Activated gamma-delta T cell treated with anti-CD3 and anti-CD28 coated beads, Interleukin-2, amount 50 U/mL, for 16 hours (primary cell): Measurements from ENCODE around the gene SLC43A1.
A peak's percentile ranks its signal among the peaks of the same experiment; 100 is the strongest.
"Not testable (repeated sequence)": the region's sequence is repeated elsewhere in the genome, so short reads cannot be mapped to it uniquely, and the experiment has no call there.

Experiments
- DNase-seq: peaks from one replicate; pipeline ENCODE4 v3.0.0-alpha.2; 2020; ENCODE audit warnings: low read depth

SLC43A1 gene

GRCh38 chr11:57515332-57516060 lies at the start of gene SLC43A1:
SLC43A1 (minus strand) TSS chr11:57515702; CDS start chr11:57514111, 1,591 bp downstream.
- DNase-seq = no peak

GRCh38 chr11:57562596-57562995 lies 47.1 kb upstream of the SLC43A1 start:
- DNase-seq = no peak

- no peak for DNase-seq
These were observed 44.6 kb upstream of the SLC43A1 start for GRCh38 chr11:57560146-57560545.

- no peak for DNase-seq
These were observed 40.5 kb upstream of the SLC43A1 start for GRCh38 chr11:57556041-57556440.

GRCh38 chr11:57555393-57555792 lies 39.9 kb upstream of the SLC43A1 start:
- no peak for DNase-seq

GRCh38 chr11:57552479-57552878 lies 37.0 kb upstream of the SLC43A1 start:
- DNase-seq = no peak

GRCh38 chr11:57551941-57552340 lies 36.4 kb upstream of the SLC43A1 start:
- DNase-seq = no peak

GRCh38 chr11:57549983-57550382 lies 34.5 kb upstream of the SLC43A1 start:
- no peak for DNase-seq

- no peak for DNase-seq
These were observed 32.4 kb upstream of the SLC43A1 start for GRCh38 chr11:57547854-57548377.

GRCh38 chr11:57546869-57547475 lies 31.5 kb upstream of the SLC43A1 start:
- no peak for DNase-seq

- DNase-seq = no peak
These were observed 30.9 kb upstream of the SLC43A1 start for GRCh38 chr11:57546451-57546850.

- no peak for DNase-seq
These were observed 30.4 kb upstream of the SLC43A1 start for GRCh38 chr11:57545883-57546282.

GRCh38 chr11:57544566-57544965 lies 29.1 kb upstream of the SLC43A1 start:
- DNase-seq = no peak

- no peak for DNase-seq
These were observed 28.1 kb upstream of the SLC43A1 start for GRCh38 chr11:57543593-57543992.

- DNase-seq = no peak
These were observed 27.1 kb upstream of the SLC43A1 start for GRCh38 chr11:57542582-57542981.

- no peak for DNase-seq
These were observed 25.7 kb upstream of the SLC43A1 start for GRCh38 chr11:57541169-57541568.

- DNase-seq = no peak
These were observed 23.8 kb upstream of the SLC43A1 start for GRCh38 chr11:57539342-57539741.

GRCh38 chr11:57536947-57537619 lies 21.6 kb upstream of the SLC43A1 start, which contains the start of gene SMTNL1:
SMTNL1 (plus strand) TSS chr11:57537595; CDS start chr11:57542643, 5,048 bp downstream.
- no peak for DNase-seq

- not testable (repeated sequence) for DNase-seq
These were observed 18.9 kb upstream of the SLC43A1 start for GRCh38 chr11:57534449-57534848.

- peak; percentile 86 for DNase-seq
These were observed 15.3 kb upstream of the SLC43A1 start, which contains the start of gene TIMM10 for GRCh38 chr11:57530596-57531507. TIMM10 (minus strand) TSS chr11:57530754; CDS start chr11:57530189, 565 bp downstream.

- DNase-seq = no peak
These were observed 14.7 kb upstream of the SLC43A1 start for GRCh38 chr11:57530215-57530595.

GRCh38 chr11:57529012-57529411 lies 13.5 kb upstream of the SLC43A1 start:
- no peak for DNase-seq
